HTERT RPE-1 (cell line): ENCODE data around the gene CDC37.

Source experiments
- in situ Hi-C: fragments of 300-500 bp; cut with MboI; formaldehyde crosslinking; loops from 4 replicates; pipeline ENCODE4 v1.14.3; 2020; ENCODE audit warnings: low sequenced_read_pairs

Gene CDC37

GRCh38 chr19:10363789-10364281, 39.5 kb downstream of the CDC37 start:
- in situ Hi-C loops, result no loop called here

GRCh38 chr19:10362259-10362658, 41.1 kb downstream of the CDC37 start:
- in situ Hi-C loops, result no loop called here

GRCh38 chr19:10361569-10362011, 41.8 kb downstream of the CDC37 start:
- in situ Hi-C loops, result no loop called here

GRCh38 chr19:10356431-10356830, 46.9 kb downstream of the CDC37 start:
- in situ Hi-C loops, result no loop called here

GRCh38 chr19:10353793-10354391, 49.5 kb downstream of the CDC37 start:
- in situ Hi-C loops, result no loop called here

- in situ Hi-C loops, result no loop called here
Observed at GRCh38 chr19:10352764-10353671, 50.3 kb downstream of the CDC37 start.

GRCh38 chr19:10346509-10346908, 56.8 kb downstream of the CDC37 start:
- in situ Hi-C loops, result no loop called here

- in situ Hi-C loops, result no loop called here
Observed at GRCh38 chr19:10344780-10345179, 58.6 kb downstream of the CDC37 start.

- in situ Hi-C loops, result no loop called here
Observed at GRCh38 chr19:10343495-10343894, 59.8 kb downstream of the CDC37 start.
